ENCODE data around the gene IDH3A. TPM values are rescaled to one million over a fixed set of nuclear protein-coding genes. Genes with fewer than 3 reads are reported as not detected.
A peak's percentile ranks its signal among the peaks of the same experiment; 100 is the strongest.

Gene IDH3A
- total and polyA plus RNA-seq, 2 donors: 45.7 to 69.5 TPM

- peaks cover 0 to 6% of the 10 kb centered on the region in 2 donors for H3K4me1 ChIP-seq (ENCODE audit: control insufficient read depth in 2 of 2, insufficient read depth in 2 of 2, low read length in 2 of 2)
- 94% methylated on average over 8 of the region's 8 CpGs for WGBS
These were observed 58.6 kb downstream of the IDH3A start for GRCh38 chr15:78207641-78208340.

GRCh38 chr15:78208341-78208844 lies 59.2 kb downstream of the IDH3A start:
- Histone ChIP-seq H3K27ac (ENCODE audit: low read depth in 1 of 2, low read length in 1 of 2) (no peak overlapping the region), H3K4me1 (ENCODE audit: control insufficient read depth in 2 of 2, insufficient read depth in 2 of 2, low read length in 2 of 2) (peaks cover 0 to 6% of the 10 kb centered on the region in 2 donors)

More at GRCh38 chr15:78207641-78208340, 58.6 kb downstream of the IDH3A start:
- H3K27ac ChIP-seq (ENCODE audit: low read depth in 1 of 2, low read length in 1 of 2): no peak overlapping the region
- no peak for DNase-seq (ENCODE audit: low read depth in 6 of 9, low spot score in 9 of 9)
- no peak overlapping the region for H3K4me3 ChIP-seq (ENCODE audit: low read length in 2 of 2)
- H3K36me3 ChIP-seq (ENCODE audit: control insufficient read depth in 2 of 2, insufficient read depth in 2 of 2, low read length in 1 of 2): no peaks in the 10 kb centered on the region
- H3K27me3 ChIP-seq (ENCODE audit: control insufficient read depth in 2 of 2, insufficient read depth in 1 of 2, low read length in 1 of 2): no peaks in the 10 kb centered on the region
- no peaks in the 10 kb centered on the region for H3K9me3 ChIP-seq (ENCODE audit: control insufficient read depth in 2 of 2, insufficient read depth in 1 of 2, low read length in 1 of 2)

GRCh38 chr15:78208887-78209645 lies 59.9 kb downstream of the IDH3A start:
- no peaks in the 10 kb centered on the region for H3K27me3 ChIP-seq (ENCODE audit: control insufficient read depth in 2 of 2, insufficient read depth in 1 of 2, low read length in 1 of 2)
- H3K9me3 ChIP-seq (ENCODE audit: control insufficient read depth in 2 of 2, insufficient read depth in 1 of 2, low read length in 1 of 2): no peaks in the 10 kb centered on the region
- H3K4me3 ChIP-seq (ENCODE audit: low read length in 2 of 2): no peak overlapping the region
- WGBS: 92% methylated on average over 20 of the region's 20 CpGs
- no peak overlapping the region for H3K27ac ChIP-seq (ENCODE audit: low read depth in 1 of 2, low read length in 1 of 2)
- no peaks in the 10 kb centered on the region for H3K36me3 ChIP-seq (ENCODE audit: control insufficient read depth in 2 of 2, insufficient read depth in 2 of 2, low read length in 1 of 2)
- DNase-seq (ENCODE audit: low read depth in 6 of 9, low spot score in 9 of 9): no peak
- peaks cover 0 to 6% of the 10 kb centered on the region in 2 donors for H3K4me1 ChIP-seq (ENCODE audit: control insufficient read depth in 2 of 2, insufficient read depth in 2 of 2, low read length in 2 of 2)

More at GRCh38 chr15:78208341-78208844, 59.2 kb downstream of the IDH3A start:
- H3K36me3 ChIP-seq (ENCODE audit: control insufficient read depth in 2 of 2, insufficient read depth in 2 of 2, low read length in 1 of 2): no peaks in the 10 kb centered on the region
- no peak overlapping the region for H3K4me3 ChIP-seq (ENCODE audit: low read length in 2 of 2)
- 93% methylated on average over 8 of the region's 8 CpGs for WGBS
- no peaks in the 10 kb centered on the region for H3K9me3 ChIP-seq (ENCODE audit: control insufficient read depth in 2 of 2, insufficient read depth in 1 of 2, low read length in 1 of 2)
- H3K27me3 ChIP-seq (ENCODE audit: control insufficient read depth in 2 of 2, insufficient read depth in 1 of 2, low read length in 1 of 2): no peaks in the 10 kb centered on the region
- no peak for DNase-seq (ENCODE audit: low read depth in 6 of 9, low spot score in 9 of 9)

- peaks cover 0 to 6% of the 10 kb centered on the region in 2 donors for H3K4me1 ChIP-seq (ENCODE audit: control insufficient read depth in 2 of 2, insufficient read depth in 2 of 2, low read length in 2 of 2)
- H3K36me3 ChIP-seq (ENCODE audit: control insufficient read depth in 2 of 2, insufficient read depth in 2 of 2, low read length in 1 of 2): no peaks in the 10 kb centered on the region
- no peak for DNase-seq (ENCODE audit: low read depth in 6 of 9, low spot score in 9 of 9)
- H3K9me3 ChIP-seq (ENCODE audit: control insufficient read depth in 2 of 2, insufficient read depth in 1 of 2, low read length in 1 of 2): no peaks in the 10 kb centered on the region
- H3K27me3 ChIP-seq (ENCODE audit: control insufficient read depth in 2 of 2, insufficient read depth in 1 of 2, low read length in 1 of 2): no peaks in the 10 kb centered on the region
- no peak overlapping the region for H3K4me3 ChIP-seq (ENCODE audit: low read length in 2 of 2)
- H3K27ac ChIP-seq (ENCODE audit: low read depth in 1 of 2, low read length in 1 of 2): no peak overlapping the region
- 79% methylated on average over 9 of the region's 9 CpGs for WGBS
These were observed 60.6 kb downstream of the IDH3A start for GRCh38 chr15:78209646-78210348.

- no peak overlapping the region for H3K27ac ChIP-seq (ENCODE audit: low read depth in 1 of 2, low read length in 1 of 2)
- no peaks in the 10 kb centered on the region for H3K9me3 ChIP-seq (ENCODE audit: control insufficient read depth in 2 of 2, insufficient read depth in 1 of 2, low read length in 1 of 2)
- no peaks in the 10 kb centered on the region for H3K27me3 ChIP-seq (ENCODE audit: control insufficient read depth in 2 of 2, insufficient read depth in 1 of 2, low read length in 1 of 2)
- 87% methylated on average over 5 of the region's 5 CpGs for WGBS
- H3K36me3 ChIP-seq (ENCODE audit: control insufficient read depth in 2 of 2, insufficient read depth in 2 of 2, low read length in 1 of 2): no peaks in the 10 kb centered on the region
- H3K4me3 ChIP-seq (ENCODE audit: low read length in 2 of 2): no peak overlapping the region
- DNase-seq (ENCODE audit: low read depth in 6 of 9, low spot score in 9 of 9): peak in 2 of 9 donors; percentile 11 to 24
- H3K4me1 ChIP-seq (ENCODE audit: control insufficient read depth in 2 of 2, insufficient read depth in 2 of 2, low read length in 2 of 2): peaks cover 0 to 6% of the 10 kb centered on the region in 2 donors
These were observed 61.2 kb downstream of the IDH3A start for GRCh38 chr15:78210349-78210717.

DNA sequence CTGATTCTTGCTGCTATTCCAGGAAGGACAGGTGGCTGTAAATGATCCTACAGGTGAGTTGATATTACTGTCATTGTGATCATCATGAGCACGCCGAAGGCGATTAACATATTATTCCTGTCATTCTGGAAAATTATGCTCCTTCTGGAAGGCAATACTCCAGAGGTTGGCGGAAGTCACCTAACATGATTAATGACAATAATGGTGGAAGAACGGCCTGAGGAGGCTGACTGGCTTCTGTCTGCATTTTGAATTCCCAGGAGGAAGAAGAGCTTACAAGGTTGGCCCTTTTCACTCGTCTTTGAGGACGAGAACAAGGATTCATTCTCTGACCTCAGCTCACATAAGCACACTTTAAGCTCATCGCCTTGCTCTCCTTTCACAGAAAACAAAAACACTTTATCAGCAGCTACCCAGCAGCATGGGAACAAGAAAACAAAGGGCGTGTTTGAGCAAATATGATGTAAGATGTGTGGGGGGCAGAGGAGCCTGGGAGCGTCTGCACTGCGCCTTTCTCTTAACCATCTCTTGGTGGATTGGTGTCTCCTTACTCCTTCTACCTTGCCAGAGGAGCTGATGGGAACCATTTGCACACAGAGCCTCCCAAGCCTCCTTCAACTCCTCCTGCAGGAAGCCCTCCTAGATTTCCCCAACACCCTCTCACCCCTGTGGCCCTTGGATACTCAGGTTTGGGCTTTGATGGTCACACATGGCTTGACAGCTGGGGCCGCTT lies 62.2 kb downstream of the IDH3A start:
- H3K27ac ChIP-seq (ENCODE audit: low read depth in 1 of 2, low read length in 1 of 2): no peak overlapping the region
- 91% methylated on average over 12 of the region's 12 CpGs for WGBS
- H3K36me3 ChIP-seq (ENCODE audit: control insufficient read depth in 2 of 2, insufficient read depth in 2 of 2, low read length in 1 of 2): no peaks in the 10 kb centered on the region
- H3K4me3 ChIP-seq (ENCODE audit: low read length in 2 of 2): no peak overlapping the region
- DNase-seq (ENCODE audit: low read depth in 6 of 9, low spot score in 9 of 9): no peak
- H3K4me1 ChIP-seq (ENCODE audit: control insufficient read depth in 2 of 2, insufficient read depth in 2 of 2, low read length in 2 of 2): peaks cover 0 to 6% of the 10 kb centered on the region in 2 donors
- no peaks in the 10 kb centered on the region for H3K27me3 ChIP-seq (ENCODE audit: control insufficient read depth in 2 of 2, insufficient read depth in 1 of 2, low read length in 1 of 2)
- no peaks in the 10 kb centered on the region for H3K9me3 ChIP-seq (ENCODE audit: control insufficient read depth in 2 of 2, insufficient read depth in 1 of 2, low read length in 1 of 2)

DNA sequence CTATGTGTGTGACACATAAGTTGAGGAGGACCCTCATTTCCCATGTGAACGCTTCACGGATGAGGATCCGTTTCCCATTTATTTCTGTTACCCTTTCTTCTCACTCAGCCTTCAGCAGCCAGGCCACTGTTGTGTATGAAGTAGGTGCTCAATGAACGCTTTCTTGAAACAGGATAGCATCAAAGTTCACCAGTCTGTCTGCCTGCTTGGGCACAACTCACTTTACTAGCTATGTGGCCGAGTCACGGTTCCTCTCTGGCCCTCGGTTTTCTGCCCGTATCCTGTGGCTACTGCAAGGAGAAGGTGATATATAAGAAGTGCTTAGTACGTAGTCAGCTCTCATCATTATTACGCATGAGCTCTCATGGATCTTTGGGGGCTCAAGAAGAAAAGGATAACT lies 62.8 kb downstream of the IDH3A start:
- Histone ChIP-seq H3K4me1 (ENCODE audit: control insufficient read depth in 2 of 2, insufficient read depth in 2 of 2, low read length in 2 of 2) (peaks cover 0 to 6% of the 10 kb centered on the region in 2 donors), H3K4me3 (ENCODE audit: low read length in 2 of 2) (no peak overlapping the region), H3K27ac (ENCODE audit: low read depth in 1 of 2, low read length in 1 of 2) (no peak overlapping the region), H3K36me3 (ENCODE audit: control insufficient read depth in 2 of 2, insufficient read depth in 2 of 2, low read length in 1 of 2) (no peaks in the 10 kb centered on the region), H3K27me3 (ENCODE audit: control insufficient read depth in 2 of 2, insufficient read depth in 1 of 2, low read length in 1 of 2) (no peaks in the 10 kb centered on the region), H3K9me3 (ENCODE audit: control insufficient read depth in 2 of 2, insufficient read depth in 1 of 2, low read length in 1 of 2) (no peaks in the 10 kb centered on the region)
- DNase-seq (ENCODE audit: low read depth in 6 of 9, low spot score in 9 of 9): no peak
- 97% methylated on average over 10 of the region's 10 CpGs for WGBS

DNA sequence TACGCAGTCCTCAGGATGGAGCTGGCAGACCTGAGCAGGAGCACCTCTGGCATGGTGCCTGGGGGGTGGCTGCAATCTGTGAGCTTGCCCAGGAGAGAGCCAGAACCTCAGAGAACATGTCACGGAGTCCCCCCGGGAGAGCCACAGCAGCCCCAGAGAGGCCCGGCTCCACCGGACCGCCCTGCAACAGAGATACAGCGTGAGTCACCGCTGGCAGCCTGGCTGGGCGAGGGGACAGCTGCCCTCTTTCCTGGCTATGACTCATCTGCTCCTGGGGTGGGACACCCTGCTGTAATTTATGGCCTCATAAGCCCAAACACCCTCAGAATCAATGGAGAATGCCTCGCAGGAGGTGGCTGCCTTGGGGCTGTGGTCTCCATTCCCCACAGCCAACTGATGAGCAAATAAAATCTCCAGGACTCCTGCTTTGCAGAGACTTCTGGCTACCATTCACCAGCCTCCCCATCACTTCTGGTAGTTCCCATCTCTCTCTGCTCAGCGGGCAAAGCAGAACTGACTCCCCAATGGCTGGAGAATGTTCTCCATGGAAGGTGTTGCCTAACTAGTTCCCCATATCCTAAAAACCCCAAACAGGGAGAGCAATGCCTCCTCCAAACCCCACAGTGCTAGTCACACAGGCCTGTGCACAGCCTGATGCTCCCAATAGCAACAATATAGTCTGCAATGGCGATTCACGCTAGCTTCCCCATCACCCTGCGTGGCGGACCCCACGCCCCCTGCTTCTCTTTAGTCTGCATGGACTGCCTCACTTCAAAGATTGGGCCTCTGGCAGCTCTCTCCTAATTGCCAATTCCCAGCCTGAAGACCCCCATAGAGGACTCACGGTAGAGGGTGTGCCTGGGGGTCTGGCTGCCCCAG lies 63.6 kb downstream of the IDH3A start:
- DNase-seq (ENCODE audit: low read depth in 6 of 9, low spot score in 9 of 9): no peak
- 94% methylated on average over 17 of the region's 17 CpGs for WGBS
- Histone ChIP-seq H3K27ac (ENCODE audit: low read depth in 1 of 2, low read length in 1 of 2) (no peak overlapping the region), H3K4me3 (ENCODE audit: low read length in 2 of 2) (no peak overlapping the region), H3K9me3 (ENCODE audit: control insufficient read depth in 2 of 2, insufficient read depth in 1 of 2, low read length in 1 of 2) (no peaks in the 10 kb centered on the region), H3K36me3 (ENCODE audit: control insufficient read depth in 2 of 2, insufficient read depth in 2 of 2, low read length in 1 of 2) (no peaks in the 10 kb centered on the region), H3K4me1 (ENCODE audit: control insufficient read depth in 2 of 2, insufficient read depth in 2 of 2, low read length in 2 of 2) (peaks cover 0 to 6% of the 10 kb centered on the region in 2 donors), H3K27me3 (ENCODE audit: control insufficient read depth in 2 of 2, insufficient read depth in 1 of 2, low read length in 1 of 2) (no peaks in the 10 kb centered on the region)

Data from thymus (tissue), 11 donors.